Mesendoderm (in vitro differentiated cells): ENCODE results near the gene PKLR.

Experiments used
- DNase-seq: peaks from one replicate; pipeline ENCODE4 v3.0.0; 2013
- H2AK5ac ChIP-seq: 2 replicates; pipeline ENCODE4 v1.6.1; 2013; ENCODE audit warnings: low read length, inconsistent platforms
- H2BK120ac ChIP-seq: 2 replicates; pipeline ENCODE4 v1.6.1; 2013; ENCODE audit warnings: low read depth, mild to moderate bottlenecking, low read length, moderate library complexity, mixed read lengths
- H2BK15ac ChIP-seq: replicated peaks from 2 replicates; pipeline ENCODE4 v1.6.1; 2013; ENCODE audit warnings: low read depth, mild to moderate bottlenecking, moderate library complexity
- H2BK5ac ChIP-seq: 2 replicates; pipeline ENCODE4 v1.6.1; 2013; ENCODE audit warnings: low read length, inconsistent platforms
- H3K18ac ChIP-seq: 2 replicates; pipeline ENCODE4 v1.6.1; 2013; ENCODE audit warnings: mild to moderate bottlenecking, low read length, mixed read lengths
- H3K23ac ChIP-seq: one replicate; pipeline ENCODE4 v1.6.1; 2013; ENCODE audit warnings: low read length
- H3K27ac ChIP-seq: 2 replicates; pipeline ENCODE4 v1.5.1; 2013; ENCODE audit warnings: low read depth, mild to moderate bottlenecking, inconsistent platforms, low read length, moderate library complexity
- H3K27me3 ChIP-seq: 2 replicates; pipeline ENCODE4 v1.6.1; 2013; ENCODE audit warnings: low read length, control low read depth, mild to moderate bottlenecking, inconsistent platforms; ENCODE audit not compliant: insufficient read depth, poor library complexity
- H3K36me3 ChIP-seq: 2 replicates; pipeline ENCODE4 v1.6.1; 2013; ENCODE audit warnings: low read length, inconsistent platforms; ENCODE audit not compliant: control insufficient read depth, insufficient read depth
- H3K4ac ChIP-seq: one replicate; pipeline ENCODE4 v1.6.1; 2013; ENCODE audit warnings: low read depth, mild to moderate bottlenecking, low read length, moderate library complexity
- H3K4me1 ChIP-seq: 2 replicates; pipeline ENCODE4 v1.6.1; 2013; ENCODE audit warnings: low read depth, low read length, inconsistent platforms; ENCODE audit not compliant: control insufficient read depth
- H3K4me2 ChIP-seq: 2 replicates; pipeline ENCODE4 v1.6.1; 2013; ENCODE audit warnings: low read length
- H3K4me3 ChIP-seq: 2 replicates; pipeline ENCODE4 v1.5.1; 2013; ENCODE audit warnings: mild to moderate bottlenecking, low read length
- H3K56ac ChIP-seq: one replicate; pipeline ENCODE4 v1.6.1; 2013; ENCODE audit warnings: low read length
- H3K79me1 ChIP-seq: 2 replicates; pipeline ENCODE4 v1.6.1; 2013; ENCODE audit warnings: low read length, inconsistent platforms
- H3K79me2 ChIP-seq: 2 replicates; pipeline ENCODE4 v1.6.1; 2013; ENCODE audit warnings: mild to moderate bottlenecking, low read length; ENCODE audit not compliant: control insufficient read depth, insufficient read depth
- H3K9ac ChIP-seq: 2 replicates; pipeline ENCODE4 v1.6.1; 2013; ENCODE audit warnings: low read length, inconsistent platforms
- H4K5ac ChIP-seq: one replicate; pipeline ENCODE4 v1.6.1; 2013; ENCODE audit warnings: low read length
- H4K8ac ChIP-seq: one replicate; pipeline ENCODE4 v1.6.1; 2013; ENCODE audit warnings: low read depth, mild to moderate bottlenecking, control low read depth, low read length, moderate library complexity
- WGBS: extraction: QIAGEN DNeasy Blood & Tissue Kit; methylation state at CpG from one replicate; pipeline ENCODE4 v1.1.7; 2013; ENCODE audit warnings: low lambda C conversion rate, missing lambda C conversion rate; ENCODE audit not compliant: insufficient coverage; ENCODE audit errors: extremely low coverage; 5-methylcytosine and 5-hydroxymethylcytosine counted together

PKLR gene

GRCh38 chr1:155324717-155325602 is 23.7 kb upstream of the PKLR start:
- Histone ChIP-seq H3K4me3 (peak overlapping the region; percentile 92), H3K9ac (peak overlapping the region; percentile 93), H3K4ac (peak overlapping the region; percentile 66), H4K8ac (no peak overlapping the region), H3K79me2 (no peaks in the 10 kb centered on the region), H3K36me3 (peaks cover 3% of the 10 kb centered on the region), H3K79me1 (peaks cover 4% of the 10 kb centered on the region), H2AK5ac (peak overlapping the region; percentile 14), H3K56ac (peak overlapping the region; percentile 95), H3K27ac (peak overlapping the region; percentile 55), H3K4me1 (peaks cover 6% of the 10 kb centered on the region), H3K27me3 (no peaks in the 10 kb centered on the region), H3K4me2 (peak overlapping the region; percentile 60), H2BK5ac (peak overlapping the region; percentile 72), H4K5ac (no peak overlapping the region), H2BK15ac (no peak overlapping the region), H3K23ac (peak overlapping the region; percentile 50), H3K18ac (peak overlapping the region; percentile 62), H2BK120ac (no peak overlapping the region)
- no CpG with 5 or more reads among the region's 59 CpGs for WGBS
- peak; percentile 89 for DNase-seq

- Histone ChIP-seq H3K36me3 (peaks cover 2% of the 10 kb centered on the region), H4K8ac (peak overlapping the region; percentile 3), H3K79me1 (peaks cover 4% of the 10 kb centered on the region), H3K4ac (peak overlapping the region; percentile 66), H3K27ac (peak overlapping the region; percentile 93), H2BK5ac (peak overlapping the region; percentile 95), H3K27me3 (no peaks in the 10 kb centered on the region), H2BK15ac (no peak overlapping the region), H3K4me1 (peaks cover 6% of the 10 kb centered on the region), H3K4me3 (peak overlapping the region; percentile 92), H3K4me2 (peak overlapping the region; percentile 98), H3K79me2 (no peaks in the 10 kb centered on the region), H2BK120ac (no peak overlapping the region), H3K9ac (peak overlapping the region; percentile 98), H4K5ac (no peak overlapping the region), H3K56ac (peak overlapping the region; percentile 95), H3K18ac (peak overlapping the region; percentile 93), H2AK5ac (no peak overlapping the region), H3K23ac (peak overlapping the region; percentile 84)
- no CpG with 5 or more reads among the region's 44 CpGs for WGBS
- peak; percentile 97 for DNase-seq
Measured at GRCh38 chr1:155324037-155324716, 22.9 kb upstream of the PKLR start.

- peak overlapping the region; percentile 95 for H3K56ac ChIP-seq
- H4K8ac ChIP-seq, result peak overlapping the region; percentile 3
- peak overlapping the region; percentile 93 for H3K18ac ChIP-seq
- H3K4me3 ChIP-seq, result peak overlapping the region; percentile 79
- no peak overlapping the region for H4K5ac ChIP-seq
- H3K4me1 ChIP-seq, result peaks cover 6% of the 10 kb centered on the region
- peak; percentile 92 for DNase-seq
- peak overlapping the region; percentile 84 for H3K23ac ChIP-seq
- H2BK15ac ChIP-seq, result no peak overlapping the region
- peaks cover 4% of the 10 kb centered on the region for H3K79me1 ChIP-seq
- peak overlapping the region; percentile 93 for H3K27ac ChIP-seq
- whole genome bisulfite sequencing, result no CpG with 5 or more reads among the region's 29 CpGs
- peak overlapping the region; percentile 98 for H3K4me2 ChIP-seq
- H3K9ac ChIP-seq, result peak overlapping the region; percentile 98
- H2BK120ac ChIP-seq, result no peak overlapping the region
- no peak overlapping the region for H2AK5ac ChIP-seq
- peaks cover 2% of the 10 kb centered on the region for H3K36me3 ChIP-seq
- peak overlapping the region; percentile 66 for H3K4ac ChIP-seq
- H3K27me3 ChIP-seq, result no peaks in the 10 kb centered on the region
- H3K79me2 ChIP-seq, result no peaks in the 10 kb centered on the region
- peak overlapping the region; percentile 95 for H2BK5ac ChIP-seq
Measured at GRCh38 chr1:155323729-155324036, 22.4 kb upstream of the PKLR start.

- no peak overlapping the region for H4K5ac ChIP-seq
- H3K27ac ChIP-seq, result peak overlapping the region; percentile 83
- H3K9ac ChIP-seq, result peak overlapping the region; percentile 98
- H3K18ac ChIP-seq, result peak overlapping the region; percentile 69
- peak overlapping the region; percentile 65 for H3K4me2 ChIP-seq
- H4K8ac ChIP-seq, result no peak overlapping the region
- H2BK15ac ChIP-seq, result no peak overlapping the region
- no peak overlapping the region for H3K23ac ChIP-seq
- H3K79me2 ChIP-seq, result no peaks in the 10 kb centered on the region
- peak; percentile 96 for DNase-seq
- peak overlapping the region; percentile 43 for H3K4ac ChIP-seq
- peak overlapping the region; percentile 51 for H3K4me3 ChIP-seq
- peaks cover 4% of the 10 kb centered on the region for H3K36me3 ChIP-seq
- peak overlapping the region; percentile 95 for H3K56ac ChIP-seq
- H2BK120ac ChIP-seq, result no peak overlapping the region
- H2AK5ac ChIP-seq, result no peak overlapping the region
- H2BK5ac ChIP-seq, result no peak overlapping the region
- no CpG with 5 or more reads among the region's 58 CpGs for WGBS
- H3K79me1 ChIP-seq, result peaks cover 4% of the 10 kb centered on the region
- peaks cover 6% of the 10 kb centered on the region for H3K4me1 ChIP-seq
- H3K27me3 ChIP-seq, result no peaks in the 10 kb centered on the region
Measured at GRCh38 chr1:155322953-155323728, 21.9 kb upstream of the PKLR start.

GRCh38 chr1:155322571-155322952 is 21.3 kb upstream of the PKLR start:
- Histone ChIP-seq H3K9ac (peak overlapping the region; percentile 74), H3K27ac (no peak overlapping the region), H3K79me2 (no peaks in the 10 kb centered on the region), H3K4me1 (peaks cover 6% of the 10 kb centered on the region), H2AK5ac (no peak overlapping the region), H3K4me2 (peak overlapping the region; percentile 72), H3K36me3 (peaks cover 6% of the 10 kb centered on the region), H4K8ac (no peak overlapping the region), H4K5ac (no peak overlapping the region), H3K4me3 (peak overlapping the region; percentile 23), H3K27me3 (no peaks in the 10 kb centered on the region), H2BK15ac (no peak overlapping the region), H3K4ac (peak overlapping the region; percentile 8), H3K23ac (no peak overlapping the region), H2BK120ac (no peak overlapping the region), H3K56ac (peak overlapping the region; percentile 82), H3K79me1 (peaks cover 2% of the 10 kb centered on the region), H3K18ac (peak overlapping the region; percentile 41), H2BK5ac (no peak overlapping the region)
- DNase-seq, result no peak
- no CpG with 5 or more reads among the region's 28 CpGs for WGBS
